WTC11 (cell line): ENCODE data around the gene PMIS2. TPM values are rescaled to one million over a fixed set of nuclear protein-coding genes. Genes with fewer than 3 reads are reported as not detected.

ENCODE experiments used
- ATAC-seq: fragments of 200-7000 bp; cut with Tn5 transposase; 2 replicates; pipeline ENCODE4 v1.10.0; 2021; ENCODE audit warnings: mild to moderate bottlenecking, moderate library complexity
- CTCF ChIA-PET: fragments of 300-600 bp; sonication (Branson Sonifier 250); formaldehyde crosslinking; loops from one replicate; lab custom pipeline; 2021; ENCODE audit warnings: antibody characterized with exemption; lab: Charles Lee
- POLR2A ChIA-PET: fragments of 350-600 bp; sonication (Branson Sonifier 250); formaldehyde crosslinking; loops from one replicate; lab custom pipeline; 2021; ENCODE audit warnings: antibody characterized with exemption; lab: Charles Lee
- DNase-seq: peaks from one replicate; pipeline ENCODE4 v3.0.0; 2021; ENCODE audit warnings: low spot score
- H3K27ac Mint-ChIP-seq: 2 replicates; pipeline ENCODE4 v1.8.0; 2021; ENCODE audit warnings: mixed read lengths
- H3K27me3 Mint-ChIP-seq: 2 replicates; pipeline ENCODE4 v1.8.0; 2021; ENCODE audit warnings: low read depth, mild to moderate bottlenecking, moderate library complexity, mixed read lengths
- H3K36me3 Mint-ChIP-seq: 2 replicates; pipeline ENCODE4 v1.8.0; 2021; ENCODE audit warnings: mixed read lengths
- H3K4me1 Mint-ChIP-seq: 2 replicates; pipeline ENCODE4 v1.8.0; 2022; ENCODE audit warnings: mixed read lengths
- H3K4me3 Mint-ChIP-seq: 2 replicates; pipeline ENCODE4 v1.8.0; 2021; ENCODE audit warnings: mild to moderate bottlenecking, moderate library complexity, mixed read lengths
- H3K9me3 Mint-ChIP-seq: 2 replicates; pipeline ENCODE4 v1.8.0; 2021; ENCODE audit warnings: mixed read lengths
- CREM ChIP-seq: sonication (generic); formaldehyde crosslinking; IDR thresholded peaks from 2 replicates; pipeline ENCODE4 v1.8.1; 2022; ENCODE audit warnings: mild to moderate bottlenecking, missing genetic modification reagents, moderate library complexity
- GTF2I ChIP-seq: fragments of 250-450 bp; sonication (Bioruptor Pico); conservative IDR thresholded peaks from 2 replicates; pipeline ENCODE4 v1.4.0; 2021; ENCODE audit warnings: mild to moderate bottlenecking
- JAZF1 ChIP-seq: fragments of 250-450 bp; sonication (Bioruptor Pico); IDR thresholded peaks from 2 replicates; pipeline ENCODE4 v1.9.0; 2021; ENCODE audit warnings: moderate library complexity, mild to moderate bottlenecking, inconsistent platforms
- NFE2L1 ChIP-seq: sonication (generic); formaldehyde crosslinking; IDR thresholded peaks from 2 replicates; pipeline ENCODE4 v1.8.1; 2023; ENCODE audit warnings: missing genetic modification reagents
- SMAD3 ChIP-seq: sonication (generic); formaldehyde crosslinking; IDR thresholded peaks from 2 replicates; pipeline ENCODE4 v1.8.0; 2022; ENCODE audit warnings: missing genetic modification reagents, mild to moderate bottlenecking, borderline replicate concordance
- SP1 ChIP-seq: sonication (generic); formaldehyde crosslinking; conservative IDR thresholded peaks from 2 replicates; pipeline ENCODE4 v1.8.1; 2022; ENCODE audit warnings: missing genetic modification reagents
- TP53 ChIP-seq: sonication (generic); formaldehyde crosslinking; IDR thresholded peaks from 2 replicates; pipeline ENCODE4 v1.8.1; 2023; ENCODE audit warnings: mild to moderate bottlenecking, missing genetic modification reagents
- ZBTB21 ChIP-seq: sonication (generic); formaldehyde crosslinking; IDR thresholded peaks from 2 replicates; pipeline ENCODE4 v1.8.1; 2023; ENCODE audit warnings: mild to moderate bottlenecking, missing genetic modification reagents, borderline replicate concordance
- ZNF121 ChIP-seq: sonication (generic); formaldehyde crosslinking; IDR thresholded peaks from 2 replicates; pipeline ENCODE4 v1.8.0; 2023; ENCODE audit warnings: missing genetic modification reagents
- total RNA-seq: library from RNA; stranded (reverse); gene quantifications from 3 replicates; pipeline ENCODE4 v1.2.3, GENCODE V29; 2021
- TF ChIP-seq, protein P1 (sequence below): sonication (generic); formaldehyde crosslinking; IDR thresholded peaks from 2 replicates; pipeline ENCODE4 v1.8.1; 2023; ENCODE audit warnings: mild to moderate bottlenecking, moderate library complexity, missing genetic modification reagents
- TF ChIP-seq, protein P2 (sequence below): sonication (generic); formaldehyde crosslinking; IDR thresholded peaks from 2 replicates; pipeline ENCODE4 v1.8.1; 2022; ENCODE audit warnings: mild to moderate bottlenecking, moderate library complexity, missing genetic modification reagents
- TF ChIP-seq, protein P3 (sequence below): sonication (generic); formaldehyde crosslinking; IDR thresholded peaks from 2 replicates; pipeline ENCODE4 v1.8.1; 2023; ENCODE audit warnings: mild to moderate bottlenecking, missing genetic modification reagents
- TF ChIP-seq, protein P4 (sequence below): fragments of 250-450 bp; sonication (Bioruptor Pico); IDR thresholded peaks from 2 replicates; pipeline ENCODE4 v1.9.0; 2021; ENCODE audit warnings: mild to moderate bottlenecking
- TF ChIP-seq, protein P5 (sequence below): fragments of 250-450 bp; sonication (Bioruptor Pico); IDR thresholded peaks from 2 replicates; pipeline ENCODE4 v1.8.0; 2021; ENCODE audit warnings: mild to moderate bottlenecking

Gene PMIS2
- total RNA-seq, 1 experiment from 2014 or later: not detected

DNA sequence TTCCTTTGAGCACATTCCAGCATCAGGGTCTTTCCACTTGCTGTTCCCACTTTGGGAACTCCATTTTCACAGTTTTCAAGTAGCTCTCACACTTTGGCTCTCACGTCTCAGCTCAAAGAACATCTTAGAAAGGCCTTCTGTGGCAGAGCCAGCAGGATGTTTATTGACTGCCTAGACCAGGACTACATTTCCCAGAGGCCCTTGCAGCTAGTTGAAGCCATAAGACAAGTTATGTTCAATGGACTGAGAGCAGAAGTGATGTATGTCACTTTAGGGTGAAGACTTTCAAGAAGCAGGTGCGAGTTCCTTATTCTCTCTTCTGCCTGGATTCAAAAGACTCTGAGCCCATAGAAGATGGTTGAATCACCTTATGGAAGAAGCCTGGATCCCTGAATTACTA is 22.3 kb downstream of the PMIS2 start:
- POLR2A ChIA-PET: no interaction called here
- ATAC-seq: no peak

DNA sequence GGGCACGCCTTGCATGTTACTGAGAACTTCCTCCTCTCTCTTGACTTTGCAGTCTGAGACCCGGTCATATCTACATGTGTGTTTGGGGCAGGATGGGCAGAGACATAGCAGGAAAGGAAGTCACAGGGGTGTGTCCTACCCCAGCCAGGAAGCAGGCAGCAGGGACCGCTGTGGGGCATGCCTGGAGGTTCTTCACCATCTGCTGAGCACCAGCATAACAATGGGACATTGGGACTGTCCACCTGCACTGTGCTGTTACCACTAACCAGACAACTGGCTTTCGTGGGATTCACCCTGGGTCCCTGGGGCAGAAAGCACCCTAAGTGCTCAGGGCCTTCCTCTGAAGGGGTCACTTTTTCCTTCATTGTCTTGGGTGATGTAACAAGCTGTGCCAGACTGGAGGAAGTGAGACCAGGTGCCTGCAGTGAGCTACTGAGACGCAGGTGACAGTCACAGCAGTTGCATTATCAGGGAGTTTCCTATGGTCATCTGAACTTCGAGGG is 23.9 kb downstream of the PMIS2 start:
- Mint-ChIP-seq H3K36me3 (peaks cover 15% of the 10 kb centered on the region), H3K4me1 (peaks cover under 1% of the 10 kb centered on the region; the same call in 1 of the 2 replicates), H3K4me3 (no peak overlapping the region), H3K9me3 (peaks cover 26% of the 10 kb centered on the region), H3K27ac (no peak overlapping the region), H3K27me3 (peaks cover 40% of the 10 kb centered on the region)
- CTCF ChIA-PET: no interaction called here
- no peak for ATAC-seq
- POLR2A ChIA-PET: no interaction called here
- no peak for DNase-seq
- TF ChIP-seq SP1 (CRISPR knock-in tag): no peak
- TF ChIP-seq, protein P1, sequence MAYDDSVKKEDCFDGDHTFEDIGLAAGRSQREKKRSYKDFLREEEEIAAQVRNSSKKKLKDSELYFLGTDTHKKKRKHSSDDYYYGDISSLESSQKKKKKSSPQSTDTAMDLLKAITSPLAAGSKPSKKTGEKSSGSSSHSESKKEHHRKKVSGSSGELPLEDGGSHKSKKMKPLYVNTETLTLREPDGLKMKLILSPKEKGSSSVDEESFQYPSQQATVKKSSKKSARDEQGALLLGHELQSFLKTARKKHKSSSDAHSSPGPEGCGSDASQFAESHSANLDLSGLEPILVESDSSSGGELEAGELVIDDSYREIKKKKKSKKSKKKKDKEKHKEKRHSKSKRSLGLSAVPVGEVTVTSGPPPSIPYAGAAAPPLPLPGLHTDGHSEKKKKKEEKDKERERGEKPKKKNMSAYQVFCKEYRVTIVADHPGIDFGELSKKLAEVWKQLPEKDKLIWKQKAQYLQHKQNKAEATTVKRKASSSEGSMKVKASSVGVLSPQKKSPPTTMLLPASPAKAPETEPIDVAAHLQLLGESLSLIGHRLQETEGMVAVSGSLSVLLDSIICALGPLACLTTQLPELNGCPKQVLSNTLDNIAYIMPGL (CRISPR knock-in tag): no peak
- TF ChIP-seq, all 79 proteins: peak for 0

More for the DNA sequence above, 22.3 kb downstream of the PMIS2 start:
- no peak overlapping the region for H3K27ac Mint-ChIP-seq
- H3K4me1 Mint-ChIP-seq: peaks cover 3% of the 10 kb centered on the region; the same call in 1 of the 2 replicates
- DNase-seq: no peak
- peaks cover 26% of the 10 kb centered on the region for H3K9me3 Mint-ChIP-seq
- CTCF ChIA-PET: no interaction called here
- H3K27me3 Mint-ChIP-seq: peaks cover 40% of the 10 kb centered on the region
- H3K4me3 Mint-ChIP-seq: no peak overlapping the region
- TF ChIP-seq JAZF1 (CRISPR knock-in tag): no peak
- TF ChIP-seq, protein P2, sequence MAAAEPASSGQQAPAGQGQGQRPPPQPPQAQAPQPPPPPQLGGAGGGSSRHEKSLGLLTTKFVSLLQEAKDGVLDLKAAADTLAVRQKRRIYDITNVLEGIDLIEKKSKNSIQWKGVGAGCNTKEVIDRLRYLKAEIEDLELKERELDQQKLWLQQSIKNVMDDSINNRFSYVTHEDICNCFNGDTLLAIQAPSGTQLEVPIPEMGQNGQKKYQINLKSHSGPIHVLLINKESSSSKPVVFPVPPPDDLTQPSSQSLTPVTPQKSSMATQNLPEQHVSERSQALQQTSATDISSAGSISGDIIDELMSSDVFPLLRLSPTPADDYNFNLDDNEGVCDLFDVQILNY (CRISPR knock-in tag): no peak
- peaks cover 15% of the 10 kb centered on the region for H3K36me3 Mint-ChIP-seq

DNA sequence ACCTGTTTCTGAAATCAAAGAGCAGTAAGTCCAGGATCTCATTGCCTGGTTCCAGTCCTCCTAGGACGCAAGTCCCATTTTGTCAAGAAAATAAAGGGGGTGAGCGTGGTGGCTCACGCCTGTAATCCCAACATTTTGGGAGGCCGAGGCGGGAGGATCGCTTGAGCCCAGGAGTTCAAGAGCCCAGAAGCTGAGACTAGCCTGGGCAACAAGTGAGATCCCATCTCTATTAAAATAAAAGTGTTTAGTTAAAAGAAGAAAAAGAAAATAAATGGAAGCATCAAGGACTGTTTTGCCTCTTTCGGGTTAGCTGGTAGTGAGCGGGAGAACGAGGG is 26.2 kb downstream of the PMIS2 start:
- Mint-ChIP-seq H3K4me1 (no peaks in the 10 kb centered on the region), H3K36me3 (peaks cover 18% of the 10 kb centered on the region), H3K4me3 (peak overlapping the region; percentile 76), H3K27me3 (peaks cover 33% of the 10 kb centered on the region), H3K27ac (peak overlapping the region; percentile 38; the same call in 1 of the 2 replicates), H3K9me3 (peaks cover 13% of the 10 kb centered on the region)
- DNase-seq: no peak
- POLR2A ChIA-PET: interaction anchor here (0.5 to 1.3 kb wide), 4 partner anchors 44 to 470 kb away, joined by 3 to 7 read pairs (median 4); no protein-coding TSS in a partner anchor
- CTCF ChIA-PET: interaction anchor here (1.0 to 3.1 kb wide), 7 partner anchors 11 to 117 kb away, joined by 3 to 16 read pairs (median 7); no protein-coding TSS in a partner anchor
- ATAC-seq: no peak
- TF ChIP-seq ZNF121 (CRISPR knock-in tag) (0 out of 2 replicates have a peak, but pooled peaks have one; percentile 17), SMAD3 (CRISPR knock-in tag) (no peak), TP53 (CRISPR knock-in tag) (no peak), CREM (CRISPR knock-in tag) (no peak), NFE2L1 (no peak), ZBTB21 (no peak), GTF2I (CRISPR knock-in tag) (peak; percentile 79)
- TF ChIP-seq, protein P3, sequence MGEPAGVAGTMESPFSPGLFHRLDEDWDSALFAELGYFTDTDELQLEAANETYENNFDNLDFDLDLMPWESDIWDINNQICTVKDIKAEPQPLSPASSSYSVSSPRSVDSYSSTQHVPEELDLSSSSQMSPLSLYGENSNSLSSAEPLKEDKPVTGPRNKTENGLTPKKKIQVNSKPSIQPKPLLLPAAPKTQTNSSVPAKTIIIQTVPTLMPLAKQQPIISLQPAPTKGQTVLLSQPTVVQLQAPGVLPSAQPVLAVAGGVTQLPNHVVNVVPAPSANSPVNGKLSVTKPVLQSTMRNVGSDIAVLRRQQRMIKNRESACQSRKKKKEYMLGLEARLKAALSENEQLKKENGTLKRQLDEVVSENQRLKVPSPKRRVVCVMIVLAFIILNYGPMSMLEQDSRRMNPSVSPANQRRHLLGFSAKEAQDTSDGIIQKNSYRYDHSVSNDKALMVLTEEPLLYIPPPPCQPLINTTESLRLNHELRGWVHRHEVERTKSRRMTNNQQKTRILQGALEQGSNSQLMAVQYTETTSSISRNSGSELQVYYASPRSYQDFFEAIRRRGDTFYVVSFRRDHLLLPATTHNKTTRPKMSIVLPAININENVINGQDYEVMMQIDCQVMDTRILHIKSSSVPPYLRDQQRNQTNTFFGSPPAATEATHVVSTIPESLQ (CRISPR knock-in tag): no peak
- TF ChIP-seq, protein P4, sequence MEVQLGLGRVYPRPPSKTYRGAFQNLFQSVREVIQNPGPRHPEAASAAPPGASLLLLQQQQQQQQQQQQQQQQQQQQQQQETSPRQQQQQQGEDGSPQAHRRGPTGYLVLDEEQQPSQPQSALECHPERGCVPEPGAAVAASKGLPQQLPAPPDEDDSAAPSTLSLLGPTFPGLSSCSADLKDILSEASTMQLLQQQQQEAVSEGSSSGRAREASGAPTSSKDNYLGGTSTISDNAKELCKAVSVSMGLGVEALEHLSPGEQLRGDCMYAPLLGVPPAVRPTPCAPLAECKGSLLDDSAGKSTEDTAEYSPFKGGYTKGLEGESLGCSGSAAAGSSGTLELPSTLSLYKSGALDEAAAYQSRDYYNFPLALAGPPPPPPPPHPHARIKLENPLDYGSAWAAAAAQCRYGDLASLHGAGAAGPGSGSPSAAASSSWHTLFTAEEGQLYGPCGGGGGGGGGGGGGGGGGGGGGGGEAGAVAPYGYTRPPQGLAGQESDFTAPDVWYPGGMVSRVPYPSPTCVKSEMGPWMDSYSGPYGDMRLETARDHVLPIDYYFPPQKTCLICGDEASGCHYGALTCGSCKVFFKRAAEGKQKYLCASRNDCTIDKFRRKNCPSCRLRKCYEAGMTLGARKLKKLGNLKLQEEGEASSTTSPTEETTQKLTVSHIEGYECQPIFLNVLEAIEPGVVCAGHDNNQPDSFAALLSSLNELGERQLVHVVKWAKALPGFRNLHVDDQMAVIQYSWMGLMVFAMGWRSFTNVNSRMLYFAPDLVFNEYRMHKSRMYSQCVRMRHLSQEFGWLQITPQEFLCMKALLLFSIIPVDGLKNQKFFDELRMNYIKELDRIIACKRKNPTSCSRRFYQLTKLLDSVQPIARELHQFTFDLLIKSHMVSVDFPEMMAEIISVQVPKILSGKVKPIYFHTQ (CRISPR knock-in tag): no peak
- TF ChIP-seq, protein P5, sequence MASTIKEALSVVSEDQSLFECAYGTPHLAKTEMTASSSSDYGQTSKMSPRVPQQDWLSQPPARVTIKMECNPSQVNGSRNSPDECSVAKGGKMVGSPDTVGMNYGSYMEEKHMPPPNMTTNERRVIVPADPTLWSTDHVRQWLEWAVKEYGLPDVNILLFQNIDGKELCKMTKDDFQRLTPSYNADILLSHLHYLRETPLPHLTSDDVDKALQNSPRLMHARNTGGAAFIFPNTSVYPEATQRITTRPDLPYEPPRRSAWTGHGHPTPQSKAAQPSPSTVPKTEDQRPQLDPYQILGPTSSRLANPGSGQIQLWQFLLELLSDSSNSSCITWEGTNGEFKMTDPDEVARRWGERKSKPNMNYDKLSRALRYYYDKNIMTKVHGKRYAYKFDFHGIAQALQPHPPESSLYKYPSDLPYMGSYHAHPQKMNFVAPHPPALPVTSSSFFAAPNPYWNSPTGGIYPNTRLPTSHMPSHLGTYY (CRISPR knock-in tag): no peak
